Fibroblast of gingiva (primary cell): ENCODE data around the gene CPSF6.
"Not testable (repeated sequence)": the region's sequence is repeated elsewhere in the genome, so short reads cannot be mapped to it uniquely, and the experiment has no call there.

Experiments
- DNase-seq: peaks from one replicate; pipeline ENCODE4 v3.0.0-alpha.2; 2011; ENCODE audit warnings: low read depth

CPSF6 gene

DNA sequence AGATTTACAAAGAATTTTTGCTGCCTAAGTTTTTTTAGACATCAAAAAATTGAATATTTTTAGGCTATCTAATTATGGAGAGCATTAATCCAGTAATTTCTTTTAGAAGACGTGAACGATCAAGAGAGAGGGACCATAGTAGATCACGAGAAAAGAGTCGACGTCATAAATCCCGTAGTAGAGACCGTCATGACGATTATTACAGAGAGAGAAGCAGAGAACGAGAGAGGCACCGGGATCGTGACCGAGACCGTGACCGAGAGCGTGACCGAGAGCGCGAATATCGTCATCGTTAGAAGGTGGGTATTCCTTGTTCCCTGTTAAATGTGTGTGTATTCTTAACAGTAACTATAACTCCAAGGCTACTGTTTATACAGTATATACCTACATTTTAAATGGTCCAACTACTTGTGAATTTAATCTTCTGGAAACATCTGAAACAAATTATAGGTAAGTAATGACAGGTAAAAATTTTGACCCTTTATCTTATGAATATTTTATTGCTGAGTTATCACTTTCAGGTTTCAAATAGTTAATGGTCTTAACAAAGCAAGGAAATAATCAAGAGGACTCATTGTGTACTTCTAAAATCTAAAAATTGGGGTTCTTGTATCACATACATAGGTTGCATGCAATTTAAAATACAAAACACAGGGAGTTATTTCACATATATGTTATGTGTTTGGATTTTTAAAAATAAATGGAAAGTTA is 23.1 kb downstream of the CPSF6 start:
- no peak for DNase-seq

DNA sequence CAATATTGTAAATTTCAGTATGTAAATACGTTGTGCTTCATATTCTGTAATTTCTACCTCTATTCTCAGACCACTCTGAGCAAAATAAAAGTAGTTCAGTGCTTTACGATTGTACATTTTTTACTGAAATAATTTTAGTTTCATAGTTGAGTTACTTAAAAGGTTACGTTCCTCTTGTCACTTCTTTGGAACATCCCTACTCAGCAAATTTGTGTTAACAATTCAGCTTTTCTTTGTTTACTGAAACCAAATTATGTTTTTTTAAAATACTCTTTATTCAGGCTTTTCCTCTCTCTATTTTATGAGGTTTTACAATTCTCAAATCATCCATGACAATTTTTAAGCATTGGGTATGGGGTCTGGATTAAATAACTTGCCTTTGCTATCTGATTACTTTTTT is 25.8 kb downstream of the CPSF6 start:
- no peak for DNase-seq

- not testable (repeated sequence) for DNase-seq
Observed at GRCh38 chr12:69265633-69266032, 26.3 kb downstream of the CPSF6 start.

DNA sequence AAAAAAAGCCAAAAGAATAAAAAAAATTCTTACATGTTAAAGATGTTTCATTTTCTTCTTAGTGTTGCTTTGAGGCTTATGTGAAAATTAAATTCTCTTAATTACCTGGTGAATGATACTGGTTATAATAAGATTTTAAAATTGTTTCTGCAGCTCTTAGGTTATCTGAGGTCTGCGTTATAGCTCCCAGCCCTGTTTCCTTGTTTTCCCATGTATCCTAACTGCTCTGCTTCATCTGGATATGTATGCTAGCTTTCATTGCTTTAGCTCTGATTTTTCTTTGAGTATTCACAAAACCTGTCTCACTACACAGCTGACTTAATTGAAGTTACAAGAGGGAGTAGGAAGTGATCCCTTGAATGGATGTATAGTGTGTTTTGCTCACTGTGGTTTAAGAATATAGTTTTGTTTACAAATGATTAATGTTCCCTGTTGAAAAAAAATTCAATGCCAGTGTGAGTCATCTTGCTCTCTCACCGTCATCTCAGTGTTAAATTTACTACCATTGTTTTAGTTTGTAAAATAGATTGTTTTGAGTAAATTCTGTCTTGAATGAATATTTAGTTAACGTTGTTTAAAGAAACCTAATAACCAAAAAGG is 26.8 kb downstream of the CPSF6 start:
- DNase-seq, result peak; percentile 31

DNA sequence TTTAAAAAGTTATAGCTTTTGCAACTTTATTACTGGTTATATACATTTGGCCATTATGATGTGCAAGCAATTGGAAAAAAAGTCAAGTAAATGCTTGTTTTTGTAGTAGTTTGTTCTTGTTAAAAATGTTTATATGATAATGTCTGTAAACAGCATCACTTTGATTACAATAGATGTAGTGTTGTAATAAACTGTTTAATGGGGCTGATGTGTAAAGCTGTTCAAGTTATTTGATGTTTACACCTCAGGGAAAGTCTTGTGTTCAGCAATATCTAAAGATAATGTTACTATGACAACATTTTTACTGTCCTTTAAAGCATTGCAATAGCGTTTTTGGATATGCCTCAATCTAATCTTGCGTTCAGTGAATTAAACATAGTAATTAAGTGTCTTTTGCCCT is 30.4 kb downstream of the CPSF6 start:
- DNase-seq, result no peak

DNA sequence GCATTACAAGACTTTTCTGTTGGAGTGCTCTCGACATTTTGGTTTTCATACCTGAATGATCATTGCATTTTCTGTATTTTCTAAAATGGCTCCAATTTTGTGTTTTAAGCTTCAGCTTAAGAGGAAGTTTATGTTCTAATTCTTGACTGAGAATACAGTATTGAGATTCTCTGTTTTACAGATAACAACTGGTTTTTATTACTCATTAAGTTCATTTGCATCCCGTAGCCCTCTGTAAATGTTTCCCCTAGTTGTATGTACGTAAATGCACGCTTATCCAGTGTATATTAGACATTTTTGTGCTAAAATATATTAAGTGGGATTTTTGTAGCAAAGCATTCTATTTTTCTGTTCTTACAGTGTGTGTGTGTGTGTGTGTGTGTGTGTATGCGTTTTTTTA is 33.1 kb downstream of the CPSF6 start:
- no peak for DNase-seq

GRCh38 chr12:69274861-69275260 is 35.5 kb downstream of the CPSF6 start:
- no peak for DNase-seq

GRCh38 chr12:69275471-69275891 is 36.1 kb downstream of the CPSF6 start:
- DNase-seq, result peak; percentile 2

GRCh38 chr12:69278814-69279782 is 39.7 kb downstream of the CPSF6 start:
- DNase-seq, result no peak

- peak; percentile 76 for DNase-seq
Observed at GRCh38 chr12:69284131-69284530, 44.8 kb downstream of the CPSF6 start.

- DNase-seq, result no peak
Observed at GRCh38 chr12:69287556-69287955, 48.2 kb downstream of the CPSF6 start.

GRCh38 chr12:69290545-69291277 is 51.3 kb downstream of the CPSF6 start:
- peak; percentile 64 for DNase-seq

DNA sequence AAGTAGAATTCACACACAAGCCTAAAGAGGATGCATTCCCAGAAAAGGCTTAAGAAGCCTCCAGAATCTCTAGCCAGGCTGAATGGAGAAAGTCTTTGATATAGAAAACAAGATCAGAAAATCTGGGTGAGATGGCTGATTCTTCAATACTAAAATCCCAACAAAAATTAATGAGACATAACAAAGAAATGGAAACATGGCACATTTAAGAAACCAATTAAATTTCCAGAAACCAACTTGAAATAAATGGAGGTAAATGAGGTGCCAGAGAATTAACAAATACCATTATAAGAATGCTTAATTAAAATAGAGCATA is 51.9 kb downstream of the CPSF6 start:
- no peak for DNase-seq

GRCh38 chr12:69298133-69298532 is 58.8 kb downstream of the CPSF6 start:
- DNase-seq, result no peak

DNA sequence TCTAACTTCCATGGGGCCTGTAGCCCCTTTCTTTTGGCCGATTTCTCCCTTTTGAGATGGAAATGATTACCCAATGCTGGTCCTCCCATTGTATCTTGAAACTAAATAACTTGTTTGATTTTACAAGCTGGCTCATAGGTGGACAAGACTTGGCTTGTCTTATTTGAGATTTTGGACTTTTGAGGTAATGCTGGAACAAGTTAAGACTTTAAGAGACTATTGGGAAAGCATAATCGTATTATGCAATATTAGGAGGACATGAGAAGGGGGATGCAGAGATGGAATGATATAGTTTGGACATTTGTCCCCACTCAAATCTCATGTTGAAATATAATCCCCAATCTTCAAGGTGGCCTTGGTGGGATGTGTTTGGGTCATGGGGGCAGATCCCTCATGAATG is 59.6 kb downstream of the CPSF6 start:
- no peak for DNase-seq

- no peak for DNase-seq
Observed at GRCh38 chr12:69304284-69304683, 64.9 kb downstream of the CPSF6 start.

- DNase-seq, result no peak
Observed at GRCh38 chr12:69309461-69309860, 70.1 kb downstream of the CPSF6 start.

- DNase-seq, result no peak
Observed at GRCh38 chr12:69313209-69313608, 73.8 kb downstream of the CPSF6 start.

GRCh38 chr12:69316784-69317183 is 77.4 kb downstream of the CPSF6 start:
- DNase-seq, result not testable (repeated sequence)

GRCh38 chr12:69317233-69317632 is 77.9 kb downstream of the CPSF6 start:
- DNase-seq, result not testable (repeated sequence)

GRCh38 chr12:69318225-69318624 is 78.9 kb downstream of the CPSF6 start:
- DNase-seq, result no peak

- DNase-seq, result no peak
Observed at GRCh38 chr12:69321351-69321750, 82.0 kb downstream of the CPSF6 start.
